ENCODE measurements around the gene TERT. TPM values are rescaled to one million over a fixed set of nuclear protein-coding genes. Genes with fewer than 3 reads are reported as not detected.

The TERT gene
- total and polyA plus RNA-seq, 2 of the 13 experiments (the other 11 are each of a cell fraction or from before 2014, with no cell fraction given): 4.3 to 5.9 TPM

DNA sequence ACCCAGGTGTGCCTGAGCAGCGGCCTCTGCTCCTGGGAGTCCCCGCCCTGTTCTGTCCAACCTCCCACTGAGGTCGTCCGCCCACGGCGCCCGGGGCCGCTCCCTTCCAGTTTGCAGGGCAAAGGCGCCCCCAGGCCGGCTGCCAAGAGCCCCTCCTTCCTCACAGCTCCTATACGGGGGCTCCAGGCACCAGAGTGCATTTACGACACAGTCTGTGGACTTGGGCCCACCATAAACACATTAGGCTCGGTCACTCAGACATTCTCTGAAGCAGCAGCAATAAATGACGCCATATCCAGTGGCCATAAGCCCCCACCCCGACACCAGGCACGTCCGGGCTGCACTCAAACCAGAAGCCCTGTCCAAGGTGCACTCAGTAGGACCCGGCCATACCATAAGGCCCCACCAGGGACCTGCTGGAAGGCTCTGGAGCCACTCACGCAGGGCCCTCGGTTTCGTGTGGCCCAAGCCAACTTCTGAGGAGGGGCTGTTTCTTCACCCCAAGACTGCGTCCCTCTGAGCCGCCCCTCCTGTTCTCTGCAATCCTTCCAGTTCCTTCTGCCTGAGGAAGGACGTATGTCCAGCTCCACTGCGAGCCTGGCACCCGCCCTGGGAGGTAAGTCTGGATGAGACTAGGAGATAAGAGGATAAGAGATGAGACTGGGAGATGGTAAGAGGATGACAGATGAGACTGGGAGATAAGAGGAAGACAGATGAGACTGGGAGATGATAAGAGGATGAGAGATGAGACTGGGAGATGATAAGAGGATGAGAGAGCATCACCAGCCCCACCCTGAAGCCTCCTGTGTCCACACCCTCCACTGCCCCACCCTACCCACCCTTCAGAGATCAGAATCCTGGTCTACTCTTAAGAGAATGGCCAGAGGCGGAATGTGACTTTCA, 42.9 kb downstream of the TERT start:
- Histone ChIP-seq H3K9ac (ENCODE audit: insufficient read depth, low read depth, low read length) (no peak overlapping the region), H3K4me2 (ENCODE audit: low read depth, low read length) (no peak overlapping the region), H3K27ac (ENCODE audit: extremely low read length, insufficient read depth, low read length) (no peak overlapping the region), H3K79me2 (ENCODE audit: insufficient read depth, low read length) (no peaks in the 10 kb centered on the region), H3K36me3 (replicated peaks in 1 of 2; ENCODE audit: control insufficient read depth in 1 of 2, insufficient read depth in 2 of 2, low read length in 2 of 2) (no peaks in the 10 kb centered on the region), H2AFZ (ENCODE audit: low read length) (no peak overlapping the region), H3K27me3 (ENCODE audit: control insufficient read depth in 1 of 2, insufficient read depth in 2 of 2, low read length in 2 of 2) (peaks cover 2 to 23% of the 10 kb centered on the region in 2 experiments; a peak in 4 of 5 replicates), H3K4me3 (replicated peaks in 1 of 3; ENCODE audit: insufficient read depth in 1 of 3, low read depth in 2 of 3, low read length in 3 of 3) (no peak overlapping the region), H3K4me1 (ENCODE audit: insufficient read depth, low read length) (no peaks in the 10 kb centered on the region), H4K20me1 (ENCODE audit: insufficient read depth, low read length) (no peaks in the 10 kb centered on the region), H3K9me3 (ENCODE audit: low read length) (no peaks in the 10 kb centered on the region)
- ChIA-PET CTCF (ENCODE audit: low intra/inter-chr PET ratio, low total read pairs) (no interaction called here), POLR2A (no interaction called here)
- 37% methylated on average over 7 of the region's 27 CpGs for WGBS (ENCODE audit: low lambda C conversion rate)
- no peak for FAIRE-seq
- ATAC-seq: no peak
- intact Hi-C loops (cut with micrococcal nuclease; ENCODE audit: unreplicated experiment): no loop called here
- BruUV-seq (replicated peaks): no TSS peak
- DNase-seq (ENCODE audit: low spot score): no peak
- in situ Hi-C loops (cut with HindIII; ENCODE audit: extremely low pct_ligation_motif_present, low pct_unique_long_range_greater_than_20kb): no loop called here
- TF ChIP-seq, protein P1, sequence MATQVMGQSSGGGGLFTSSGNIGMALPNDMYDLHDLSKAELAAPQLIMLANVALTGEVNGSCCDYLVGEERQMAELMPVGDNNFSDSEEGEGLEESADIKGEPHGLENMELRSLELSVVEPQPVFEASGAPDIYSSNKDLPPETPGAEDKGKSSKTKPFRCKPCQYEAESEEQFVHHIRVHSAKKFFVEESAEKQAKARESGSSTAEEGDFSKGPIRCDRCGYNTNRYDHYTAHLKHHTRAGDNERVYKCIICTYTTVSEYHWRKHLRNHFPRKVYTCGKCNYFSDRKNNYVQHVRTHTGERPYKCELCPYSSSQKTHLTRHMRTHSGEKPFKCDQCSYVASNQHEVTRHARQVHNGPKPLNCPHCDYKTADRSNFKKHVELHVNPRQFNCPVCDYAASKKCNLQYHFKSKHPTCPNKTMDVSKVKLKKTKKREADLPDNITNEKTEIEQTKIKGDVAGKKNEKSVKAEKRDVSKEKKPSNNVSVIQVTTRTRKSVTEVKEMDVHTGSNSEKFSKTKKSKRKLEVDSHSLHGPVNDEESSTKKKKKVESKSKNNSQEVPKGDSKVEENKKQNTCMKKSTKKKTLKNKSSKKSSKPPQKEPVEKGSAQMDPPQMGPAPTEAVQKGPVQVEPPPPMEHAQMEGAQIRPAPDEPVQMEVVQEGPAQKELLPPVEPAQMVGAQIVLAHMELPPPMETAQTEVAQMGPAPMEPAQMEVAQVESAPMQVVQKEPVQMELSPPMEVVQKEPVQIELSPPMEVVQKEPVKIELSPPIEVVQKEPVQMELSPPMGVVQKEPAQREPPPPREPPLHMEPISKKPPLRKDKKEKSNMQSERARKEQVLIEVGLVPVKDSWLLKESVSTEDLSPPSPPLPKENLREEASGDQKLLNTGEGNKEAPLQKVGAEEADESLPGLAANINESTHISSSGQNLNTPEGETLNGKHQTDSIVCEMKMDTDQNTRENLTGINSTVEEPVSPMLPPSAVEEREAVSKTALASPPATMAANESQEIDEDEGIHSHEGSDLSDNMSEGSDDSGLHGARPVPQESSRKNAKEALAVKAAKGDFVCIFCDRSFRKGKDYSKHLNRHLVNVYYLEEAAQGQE (IDR thresholded peaks at IDR 0.05; ENCODE audit: borderline replicate concordance in 1 of 2, low read depth in 1 of 2, low read length in 2 of 2): peak in 1 of 2 experiments; percentile 21; a peak in 1 of 4 replicates
- TF ChIP-seq ZNF781 (CRISPR knock-in tag; IDR thresholded peaks at IDR 0.05; ENCODE audit: borderline replicate concordance, not compliant biosample characterization) (no peak), SUZ12 (IDR thresholded peaks at IDR 0.05; ENCODE audit: low read depth, low read length) (no peak)

Measured in HepG2 (cell line).